BJ (cell line): Measurements from ENCODE around the gene MYO9B. TPM values are rescaled to one million over a fixed set of nuclear protein-coding genes. Genes with fewer than 3 reads are reported as not detected.

Experiments used
- CTCF ChIA-PET: fragments of 350-600 bp; formaldehyde crosslinking; extraction: SDS; loops from one replicate; lab custom pipeline; 2021; ENCODE audit warnings: antibody characterized with exemption, inconsistent platforms; lab: Yijun Ruan, JAX
- POLR2A ChIA-PET: fragments of 300-600 bp; sonication (Branson Sonifier 250); formaldehyde crosslinking; extraction: SDS; loops from one replicate; lab custom pipeline; 2021; ENCODE audit warnings: antibody characterized with exemption; lab: Charles Lee
- DNase-seq: peaks from one replicate; pipeline ENCODE4 v3.0.0-alpha.2; 2011; ENCODE audit warnings: low read depth
- H3K27me3 ChIP-seq: 2 replicates; pipeline ENCODE4 v1.6.0; 2011; ENCODE audit warnings: low read length; ENCODE audit not compliant: control insufficient read depth, insufficient read depth
- H3K36me3 ChIP-seq: 2 replicates; pipeline ENCODE4 v1.5.1; 2011; ENCODE audit warnings: low read length; ENCODE audit not compliant: control insufficient read depth, insufficient read depth
- H3K4me3 ChIP-seq: 2 replicates; pipeline ENCODE4 v1.5.1; 2011; ENCODE audit warnings: low read depth, mild to moderate bottlenecking, control low read depth, low read length
- polyA plus RNA-seq: library from polyadenylated mRNA; depleted of rRNA; stranded (reverse); fragments of >200 nt; gene quantifications from 2 replicates; pipeline ENCODE4 v1.2.3, GENCODE V29; 2011
- TF ChIP-seq, protein P1 (sequence below): IDR thresholded peaks from 2 replicates; pipeline ENCODE4 v1.5.1; 2011; ENCODE audit warnings: low read depth, mild to moderate bottlenecking, control low read depth, inconsistent platforms, low read length, moderate library complexity; ENCODE audit not compliant: insufficient read depth

Gene MYO9B
- polyA plus RNA-seq, 1 experiment = 40.8 TPM

DNA sequence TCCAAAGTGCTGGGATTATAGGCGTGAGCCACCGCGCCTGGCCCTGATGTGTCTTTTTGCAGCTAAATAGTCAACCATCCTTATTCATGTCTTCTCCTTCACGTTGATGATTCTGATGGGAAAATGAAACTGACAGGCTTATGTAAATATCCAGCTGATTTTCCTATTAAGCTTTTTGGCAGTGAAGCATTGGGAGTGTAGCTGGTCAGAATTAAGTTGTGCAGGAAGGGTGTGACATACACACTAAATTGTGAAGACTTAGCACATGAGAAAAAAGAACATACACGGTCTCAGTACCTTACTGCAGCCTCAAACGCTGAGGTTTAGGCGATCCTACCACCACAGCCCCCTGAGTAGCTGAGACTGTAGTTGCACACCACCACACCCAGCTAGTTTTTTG is 89.1 kb downstream of the MYO9B start:
- Histone ChIP-seq H3K27me3 (no peaks in the 10 kb centered on the region), H3K4me3 (no peak overlapping the region), H3K36me3 (peaks cover 35% of the 10 kb centered on the region)
- TF ChIP-seq, protein P1, sequence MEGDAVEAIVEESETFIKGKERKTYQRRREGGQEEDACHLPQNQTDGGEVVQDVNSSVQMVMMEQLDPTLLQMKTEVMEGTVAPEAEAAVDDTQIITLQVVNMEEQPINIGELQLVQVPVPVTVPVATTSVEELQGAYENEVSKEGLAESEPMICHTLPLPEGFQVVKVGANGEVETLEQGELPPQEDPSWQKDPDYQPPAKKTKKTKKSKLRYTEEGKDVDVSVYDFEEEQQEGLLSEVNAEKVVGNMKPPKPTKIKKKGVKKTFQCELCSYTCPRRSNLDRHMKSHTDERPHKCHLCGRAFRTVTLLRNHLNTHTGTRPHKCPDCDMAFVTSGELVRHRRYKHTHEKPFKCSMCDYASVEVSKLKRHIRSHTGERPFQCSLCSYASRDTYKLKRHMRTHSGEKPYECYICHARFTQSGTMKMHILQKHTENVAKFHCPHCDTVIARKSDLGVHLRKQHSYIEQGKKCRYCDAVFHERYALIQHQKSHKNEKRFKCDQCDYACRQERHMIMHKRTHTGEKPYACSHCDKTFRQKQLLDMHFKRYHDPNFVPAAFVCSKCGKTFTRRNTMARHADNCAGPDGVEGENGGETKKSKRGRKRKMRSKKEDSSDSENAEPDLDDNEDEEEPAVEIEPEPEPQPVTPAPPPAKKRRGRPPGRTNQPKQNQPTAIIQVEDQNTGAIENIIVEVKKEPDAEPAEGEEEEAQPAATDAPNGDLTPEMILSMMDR = no peak
- ChIA-PET CTCF (interaction anchor here (1.0 kb wide), 1 partner anchor 124 kb away, joined by 3 read pairs; no protein-coding TSS in a partner anchor), POLR2A (interaction anchor here (0.6 to 0.7 kb wide), 2 partner anchors 88 to 536 kb away, joined by 3 to 6 read pairs; partner anchors contain the start of gene MED26)
- DNase-seq = no peak

DNA sequence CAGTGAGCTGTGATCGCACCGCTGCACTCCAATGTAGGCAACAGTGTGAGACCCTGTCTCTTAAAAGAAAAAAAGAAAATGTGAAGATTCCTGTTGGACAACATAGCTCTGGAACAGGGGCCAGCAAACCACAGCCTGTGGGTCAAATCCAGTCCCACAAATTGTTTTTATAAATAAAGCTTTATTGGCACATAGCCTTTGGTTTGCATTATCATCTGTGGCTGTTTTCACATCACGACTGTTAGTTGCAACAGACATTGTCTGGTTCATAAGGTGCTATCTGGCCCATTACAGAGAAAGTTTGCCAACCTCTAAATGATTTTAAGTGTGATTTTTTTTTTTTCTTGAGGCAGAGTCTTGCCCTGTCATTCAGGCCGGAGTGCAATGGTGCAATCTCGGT is 90.1 kb downstream of the MYO9B start:
- TF ChIP-seq, protein P1 = no peak
- Histone ChIP-seq H3K27me3 (no peaks in the 10 kb centered on the region), H3K36me3 (peaks cover 33% of the 10 kb centered on the region), H3K4me3 (no peak overlapping the region)
- no peak for DNase-seq
- ChIA-PET CTCF (interaction anchor here (0.6 to 1.2 kb wide), 4 partner anchors 8 to 17 kb away, joined by 3 to 5 read pairs (median 4); no protein-coding TSS in a partner anchor), POLR2A (no interaction called here)

DNA sequence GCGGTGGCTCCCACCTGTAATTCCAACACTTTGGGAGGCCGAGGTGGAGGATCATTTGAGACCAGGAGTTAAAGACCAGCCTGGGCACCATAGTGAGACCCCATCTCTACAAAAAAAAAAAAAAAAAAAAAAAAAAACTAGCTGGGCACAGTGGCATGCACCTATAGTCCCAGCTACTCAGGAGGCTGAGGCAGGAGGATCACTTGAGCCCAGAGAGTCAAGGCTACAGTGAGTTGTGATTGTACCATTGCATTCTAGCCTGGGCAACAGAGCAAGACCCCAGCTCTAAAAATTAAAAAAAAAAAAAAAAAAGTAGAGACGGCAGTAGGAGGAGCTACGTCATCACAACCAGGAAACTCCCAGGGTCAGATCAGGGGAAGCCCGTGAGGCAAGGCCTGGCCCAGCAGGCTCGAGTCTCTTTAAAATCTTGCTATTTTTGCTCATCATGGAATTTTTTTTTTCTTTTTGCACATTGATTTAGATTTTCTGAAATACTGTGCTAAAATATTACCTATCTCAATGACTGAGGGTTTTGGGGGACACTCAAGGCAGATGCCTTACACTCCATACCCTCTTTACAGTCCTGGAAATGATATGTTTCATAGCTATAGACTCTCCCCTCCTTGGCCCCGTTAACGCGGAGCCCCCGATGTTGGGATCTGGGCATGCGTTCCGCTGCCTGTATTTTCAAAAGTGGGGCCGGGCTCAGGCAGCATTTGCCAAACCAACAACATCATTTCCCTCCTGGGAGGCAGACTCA is 95.1 kb downstream of the MYO9B start:
- POLR2A ChIA-PET = no interaction called here
- TF ChIP-seq, protein P1 = no peak
- DNase-seq = no peak
- no peak overlapping the region for H3K4me3 ChIP-seq
- H3K36me3 ChIP-seq = peaks cover 33% of the 10 kb centered on the region
- H3K27me3 ChIP-seq = no peaks in the 10 kb centered on the region
- CTCF ChIA-PET = no interaction called here

DNA sequence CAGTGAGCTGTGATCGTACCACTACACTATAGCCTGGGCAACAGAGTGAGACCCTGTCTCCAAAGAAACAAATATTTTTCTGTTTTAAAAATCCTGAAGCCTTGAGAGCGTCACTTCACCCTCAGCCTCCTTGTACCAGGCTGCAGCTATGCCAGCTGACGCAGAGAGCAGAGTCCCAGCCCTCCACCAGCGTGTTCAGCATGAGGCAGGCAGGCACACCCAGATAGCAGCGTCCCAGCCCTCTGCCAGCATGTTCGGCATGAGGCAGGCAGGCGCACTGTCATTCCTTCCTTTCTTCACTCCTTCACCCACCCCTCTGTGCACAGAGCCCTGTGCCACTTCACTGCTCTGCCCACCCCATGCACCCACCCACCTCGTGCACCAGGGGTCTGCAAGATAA is 96.3 kb downstream of the MYO9B start:
- Histone ChIP-seq H3K36me3 (peaks cover 38% of the 10 kb centered on the region), H3K4me3 (no peak overlapping the region), H3K27me3 (no peaks in the 10 kb centered on the region)
- ChIA-PET POLR2A (no interaction called here), CTCF (no interaction called here)
- DNase-seq = no peak
- TF ChIP-seq, protein P1 = no peak

DNA sequence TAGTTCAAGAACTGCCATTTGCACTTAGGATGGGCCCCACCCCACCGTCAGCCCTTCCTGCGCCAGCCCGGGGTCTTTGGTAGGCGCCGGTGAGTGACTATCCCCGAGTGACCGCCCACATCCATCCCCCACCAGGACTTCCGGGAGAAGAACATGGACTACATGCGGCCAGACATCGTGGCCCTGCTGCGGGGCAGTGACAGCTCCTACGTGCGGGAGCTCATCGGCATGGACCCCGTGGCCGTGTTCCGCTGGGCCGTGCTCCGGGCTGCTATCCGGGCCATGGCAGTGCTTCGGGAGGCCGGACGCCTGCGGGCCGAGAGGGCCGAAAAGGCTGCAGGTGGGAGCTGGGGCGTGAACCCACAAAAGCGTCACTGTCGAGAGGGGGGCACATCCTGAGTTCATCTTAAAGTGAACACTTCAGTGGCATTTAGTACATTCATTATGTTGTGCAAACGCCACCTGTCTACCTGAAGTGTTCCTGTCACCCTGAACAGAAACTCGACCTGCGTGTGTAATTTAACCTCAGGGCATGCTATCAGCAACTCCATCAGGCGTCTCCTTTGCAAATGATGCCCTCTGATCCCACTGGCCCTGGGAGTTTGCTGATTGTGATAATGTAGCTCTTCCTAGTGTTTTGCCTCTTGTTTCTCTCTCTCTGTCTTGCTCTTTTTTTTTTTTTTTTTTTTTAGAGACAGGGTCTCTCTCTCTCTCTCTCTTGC is 97.2 kb downstream of the MYO9B start:
- TF ChIP-seq, protein P1 = no peak
- H3K4me3 ChIP-seq = no peak overlapping the region
- ChIA-PET CTCF (no interaction called here), POLR2A (interaction anchor here (0.6 kb wide), 1 partner anchor 9 kb away, joined by 9 read pairs; no protein-coding TSS in a partner anchor)
- H3K36me3 ChIP-seq = peaks cover 41% of the 10 kb centered on the region
- no peaks in the 10 kb centered on the region for H3K27me3 ChIP-seq
- DNase-seq = no peak
